Astrocyte of the cerebellum (primary cell): ENCODE measurements around the gene SNRNP48.

Source experiments
- DNase-seq: peaks from one replicate; pipeline ENCODE4 v3.0.0-alpha.2; 2011; ENCODE audit warnings: low read depth
- H3K4me3 ChIP-seq: 2 replicates; pipeline ENCODE4 v1.5.1; 2011; ENCODE audit warnings: mild to moderate bottlenecking, low read depth, low read length, moderate library complexity
- CTCF ChIP-seq: IDR thresholded peaks from 2 replicates; pipeline ENCODE4 v1.5.1; 2012; ENCODE audit warnings: low read length, low read depth, moderate library complexity, mild to moderate bottlenecking; ENCODE audit errors: missing control alignments
- in situ Hi-C: cut with HindIII; loops from 2 replicates; pipeline ENCODE4 v1.10.0; 2017; ENCODE audit warnings: low sequenced_read_pairs

SNRNP48 gene

GRCh38 chr6:7543789-7544424 is 46.1 kb upstream of the SNRNP48 start:
- in situ Hi-C loops = no loop called here
- DNase-seq = no peak
- no peak overlapping the region for H3K4me3 ChIP-seq
- no peak for TF ChIP-seq CTCF

GRCh38 chr6:7544597-7544996 is 45.4 kb upstream of the SNRNP48 start:
- in situ Hi-C loops = no loop called here
- H3K4me3 ChIP-seq = no peak overlapping the region

GRCh38 chr6:7545316-7546019 is 44.5 kb upstream of the SNRNP48 start:
- TF ChIP-seq CTCF = no peak
- no peak overlapping the region for H3K4me3 ChIP-seq
- in situ Hi-C loops = no loop called here
- DNase-seq = no peak

More at GRCh38 chr6:7544597-7544996, 45.4 kb upstream of the SNRNP48 start:
- no peak for TF ChIP-seq CTCF
- DNase-seq = no peak

GRCh38 chr6:7546020-7546369 is 44.0 kb upstream of the SNRNP48 start:
- no peak for TF ChIP-seq CTCF
- no peak overlapping the region for H3K4me3 ChIP-seq
- DNase-seq = no peak
- in situ Hi-C loops = no loop called here

GRCh38 chr6:7546383-7546782 is 43.6 kb upstream of the SNRNP48 start:
- no peak for DNase-seq
- TF ChIP-seq CTCF = no peak
- no peak overlapping the region for H3K4me3 ChIP-seq
- in situ Hi-C loops = no loop called here

- no peak for DNase-seq
- no peak overlapping the region for H3K4me3 ChIP-seq
- no peak for TF ChIP-seq CTCF
- in situ Hi-C loops = no loop called here
These were observed 43.1 kb upstream of the SNRNP48 start for GRCh38 chr6:7546896-7547295.

GRCh38 chr6:7547315-7547714 is 42.7 kb upstream of the SNRNP48 start:
- H3K4me3 ChIP-seq = no peak overlapping the region
- no peak for DNase-seq
- in situ Hi-C loops = no loop called here
- TF ChIP-seq CTCF = no peak
